DMS153 (cell line): ENCODE data around the gene OPCML.
"Not testable (repeated sequence)": the region's sequence is repeated elsewhere in the genome, so short reads cannot be mapped to it uniquely, and the experiment has no call there.

Source experiments
- DNase-seq: peaks from one replicate; lab custom pipeline; 2025; lab: John Stamatoyannopoulos, UW

Gene OPCML

DNA sequence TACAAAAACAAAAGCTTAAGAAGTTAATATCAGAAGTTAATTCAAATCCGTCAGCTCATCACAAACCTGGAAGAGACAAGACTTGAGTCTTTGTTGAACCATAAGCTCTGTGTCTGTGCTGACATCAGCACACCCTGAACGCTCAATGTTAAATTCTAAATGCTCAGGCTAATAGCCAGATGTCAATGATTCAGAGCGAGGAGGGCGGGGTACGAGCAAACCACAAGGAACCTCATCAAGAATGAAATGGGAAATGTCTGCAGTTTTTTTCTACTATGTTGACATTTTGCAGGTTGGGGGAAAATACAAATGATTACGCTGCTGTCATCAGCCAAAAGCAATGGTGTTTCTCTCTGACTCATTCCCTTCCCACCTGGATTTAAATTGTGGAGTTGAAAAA, 1104.7 kb downstream of the OPCML start:
- DNase-seq: no peak

DNA sequence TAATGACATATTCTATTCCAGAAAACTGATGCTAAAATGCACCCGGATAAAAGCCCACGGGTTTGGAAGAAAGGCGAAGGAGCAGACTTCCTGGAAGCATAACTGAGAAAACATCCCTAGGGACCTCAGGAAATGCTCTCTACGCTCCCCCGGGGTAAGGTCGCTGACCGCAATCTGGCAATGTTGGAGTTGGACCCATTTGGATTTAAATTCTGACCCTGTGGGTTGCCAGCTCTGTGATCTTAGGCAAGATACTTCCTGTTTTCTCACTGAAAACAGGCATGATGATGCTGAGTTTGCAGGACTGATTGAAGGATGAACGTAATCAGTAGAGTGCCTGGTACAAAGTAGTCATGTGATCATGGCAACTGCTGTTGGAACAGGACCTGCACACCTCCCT, 1107.9 kb downstream of the OPCML start:
- DNase-seq: no peak

DNA sequence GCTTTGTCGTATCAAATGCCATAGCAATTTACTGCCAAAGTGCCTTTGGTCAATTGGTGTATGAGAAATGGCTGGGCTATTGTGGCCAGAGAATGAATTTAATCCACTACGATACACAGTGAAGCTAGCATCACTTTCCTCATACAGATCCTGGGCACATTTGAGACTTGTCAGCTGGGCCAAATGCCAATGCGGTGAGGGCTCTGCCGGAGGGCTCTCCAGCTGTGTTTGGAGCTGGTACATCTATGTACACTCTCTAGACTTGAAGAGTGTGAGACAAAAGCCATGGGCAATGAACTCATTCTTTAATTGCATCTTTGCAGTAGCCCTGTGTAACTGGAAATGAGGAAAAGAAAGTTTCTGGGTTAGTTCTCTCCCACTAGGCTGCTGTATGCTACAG, 1109.0 kb downstream of the OPCML start:
- DNase-seq: peak; percentile 41

DNA sequence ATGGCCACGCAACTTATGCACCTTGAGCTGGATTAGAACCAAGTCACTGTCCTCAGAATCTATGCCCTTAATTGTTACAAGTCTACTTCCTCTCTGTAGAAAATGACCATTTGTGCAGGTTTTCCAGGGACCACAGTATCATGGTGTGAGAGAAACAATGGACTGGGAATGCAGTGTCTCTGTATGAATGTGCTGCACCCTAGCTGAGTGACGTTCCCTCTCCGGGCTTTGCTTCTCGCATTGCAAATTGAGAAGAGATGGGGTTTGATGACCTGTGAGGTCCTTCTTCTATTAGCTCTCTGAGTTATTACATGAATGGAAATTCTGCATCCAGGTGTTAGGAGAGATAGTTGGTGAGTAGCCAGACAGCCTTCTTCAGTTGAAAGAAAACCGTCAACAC, 1109.6 kb downstream of the OPCML start:
- no peak for DNase-seq

DNA sequence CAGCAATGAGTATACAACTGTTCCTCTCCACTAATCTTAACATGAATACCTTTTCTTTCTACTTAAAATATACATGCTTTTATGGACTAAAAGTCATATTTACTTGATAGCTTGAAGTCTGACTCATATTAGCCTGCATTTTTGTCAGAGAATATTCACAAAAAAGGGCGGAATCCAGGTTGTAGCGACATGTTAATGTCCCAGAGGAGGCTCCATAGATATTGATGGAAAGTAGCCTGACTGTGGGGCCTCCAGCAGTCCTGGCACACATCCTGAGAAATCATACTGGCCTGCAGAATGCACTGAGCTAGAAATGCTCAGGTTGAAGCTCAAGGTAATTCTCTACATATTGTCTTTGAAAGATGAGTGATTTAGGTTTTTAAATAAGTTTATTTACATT, 1110.7 kb downstream of the OPCML start:
- DNase-seq: no peak

DNA sequence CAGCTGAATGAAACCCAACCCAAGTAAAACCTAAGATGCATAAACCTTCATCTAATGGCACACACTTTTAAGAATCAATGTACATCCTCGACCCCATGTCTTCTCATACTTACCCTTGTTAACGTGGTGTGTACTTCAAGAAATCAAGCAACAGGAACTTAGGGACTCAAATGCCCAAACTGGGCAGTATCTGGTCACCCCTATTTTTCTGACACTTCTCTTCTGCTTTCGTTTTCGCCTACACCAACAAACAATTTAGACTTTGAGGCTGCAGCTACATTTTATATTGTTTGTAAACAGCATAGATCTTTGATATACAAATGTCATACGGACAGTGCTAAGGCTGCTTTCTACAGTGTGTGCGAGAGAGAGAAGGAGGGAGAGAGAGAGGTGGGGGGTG, 1117.8 kb downstream of the OPCML start:
- no peak for DNase-seq

DNA sequence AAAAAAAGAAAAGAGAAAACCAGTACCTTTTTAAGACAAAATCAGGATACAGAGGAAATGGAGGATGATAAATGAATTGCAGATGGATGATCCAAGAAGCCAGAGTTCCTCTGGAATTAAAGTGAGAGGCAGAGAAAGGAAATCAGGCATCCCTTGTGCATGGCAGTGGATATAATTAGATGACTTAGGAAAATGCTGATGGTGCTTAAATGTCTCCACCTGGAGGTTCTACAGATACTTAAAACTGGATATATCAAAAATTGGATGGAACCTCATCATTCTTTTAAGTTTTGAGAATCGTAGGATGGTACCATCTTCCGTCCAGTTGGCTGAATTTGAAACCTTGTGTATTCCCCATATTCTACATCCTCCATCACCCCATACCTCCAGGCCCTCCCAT, 1121.9 kb downstream of the OPCML start:
- DNase-seq: no peak

DNA sequence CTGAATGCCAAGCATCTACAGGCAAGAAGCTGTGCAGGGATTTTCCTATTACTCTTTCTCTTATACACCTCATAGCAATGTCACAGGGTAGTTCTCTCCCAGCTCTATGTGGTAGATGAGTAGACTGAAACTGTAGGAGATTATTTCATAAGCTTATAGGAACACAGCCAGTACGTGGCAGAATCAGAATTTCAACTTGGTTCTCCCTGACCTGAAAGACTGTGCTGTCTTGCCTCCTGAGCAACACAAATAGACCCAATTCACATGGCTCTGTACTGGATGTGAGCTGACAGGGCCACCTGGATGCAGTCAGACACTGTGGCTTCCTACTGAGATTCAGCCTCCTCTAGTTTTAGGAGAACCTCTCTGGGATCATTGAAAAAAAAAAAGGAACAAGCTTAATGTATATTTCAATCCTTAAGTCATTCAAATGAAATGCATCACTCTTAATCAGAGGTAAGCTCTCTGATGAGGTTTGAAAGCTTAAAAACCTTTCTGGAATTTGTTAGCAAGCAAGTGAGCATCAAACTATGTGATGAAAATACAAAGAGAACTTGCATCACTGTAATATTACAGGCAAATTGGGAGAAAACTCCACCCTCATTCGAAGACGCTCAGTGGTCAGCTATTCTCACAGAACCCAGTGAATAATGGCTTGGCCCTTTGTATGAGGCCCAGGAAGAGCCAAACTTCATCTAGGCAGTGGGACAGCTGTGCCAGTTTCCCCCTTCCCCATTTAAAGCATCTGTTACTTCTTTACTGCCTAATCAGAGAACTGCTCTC, 1122.5 kb downstream of the OPCML start:
- DNase-seq: no peak

DNA sequence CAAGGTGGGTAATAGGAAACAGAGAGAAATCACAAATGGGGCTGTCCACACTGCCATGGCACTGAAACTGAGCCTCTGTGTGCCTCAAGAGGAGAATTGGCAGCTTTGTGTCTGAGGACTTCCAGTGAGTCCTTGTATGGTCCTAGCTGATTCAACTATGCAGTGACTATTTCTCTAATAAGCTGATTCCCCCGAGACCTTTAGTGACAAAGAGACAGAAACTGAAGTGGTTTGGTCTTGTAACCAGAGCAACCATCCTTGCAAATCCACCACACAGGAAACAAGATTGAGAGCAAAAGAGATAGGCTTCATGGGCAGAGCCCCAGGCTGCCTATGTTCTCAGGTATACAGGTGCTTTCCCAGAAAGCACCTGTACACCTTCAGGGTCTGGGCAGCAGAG, 1123.4 kb downstream of the OPCML start:
- DNase-seq: peak; percentile 98

DNA sequence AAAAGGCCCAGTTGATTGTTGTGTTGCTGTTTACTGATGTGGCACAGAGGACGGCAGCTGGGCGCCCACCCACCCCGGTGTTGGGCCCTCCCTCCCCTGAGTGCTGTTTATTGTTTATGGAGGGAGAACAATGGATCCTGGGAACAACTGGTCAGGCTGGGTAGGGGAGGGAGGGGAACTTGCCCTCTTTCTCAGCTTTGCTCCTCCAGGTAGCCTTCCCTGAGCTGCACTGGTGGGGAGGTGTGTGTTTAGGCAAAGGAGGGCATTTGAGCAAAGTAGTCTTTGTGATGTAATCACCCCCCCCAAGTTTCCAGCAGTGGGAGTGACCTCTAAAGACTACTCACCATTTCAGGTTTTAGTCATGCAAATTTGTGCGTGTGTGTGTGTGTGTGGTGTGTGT, 1126.6 kb downstream of the OPCML start:
- no peak for DNase-seq

DNA sequence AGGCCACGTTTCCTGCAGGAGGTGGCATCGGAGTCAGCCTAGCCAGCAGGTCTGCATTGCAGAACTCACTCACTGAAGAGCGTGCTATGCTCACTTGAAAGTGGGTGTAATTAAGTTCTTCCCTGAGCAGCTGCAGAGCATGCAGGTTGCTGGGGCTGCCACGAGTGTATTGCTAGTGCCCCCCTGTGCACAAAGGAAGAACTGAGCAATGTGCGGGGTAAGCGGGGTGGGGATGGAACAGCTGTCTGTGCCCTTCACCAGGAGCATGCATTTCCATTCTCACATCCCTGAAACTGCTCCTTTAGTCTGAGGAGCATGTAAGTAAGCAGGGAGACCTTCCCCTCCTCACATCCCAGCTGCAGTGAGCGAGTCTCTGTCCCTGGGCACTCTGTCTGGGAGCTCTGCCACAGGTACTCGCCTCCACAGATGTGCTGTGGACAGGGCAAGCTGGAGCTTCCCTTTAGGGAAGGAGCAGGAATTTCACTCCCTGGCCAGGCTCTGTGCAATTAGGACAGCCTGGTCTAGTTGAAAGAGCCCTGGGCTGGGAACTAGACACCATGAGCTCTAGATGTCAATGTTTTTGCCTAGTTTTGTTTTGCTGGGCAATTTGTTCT, 1130.1 kb downstream of the OPCML start:
- peak; percentile 92 for DNase-seq

DNA sequence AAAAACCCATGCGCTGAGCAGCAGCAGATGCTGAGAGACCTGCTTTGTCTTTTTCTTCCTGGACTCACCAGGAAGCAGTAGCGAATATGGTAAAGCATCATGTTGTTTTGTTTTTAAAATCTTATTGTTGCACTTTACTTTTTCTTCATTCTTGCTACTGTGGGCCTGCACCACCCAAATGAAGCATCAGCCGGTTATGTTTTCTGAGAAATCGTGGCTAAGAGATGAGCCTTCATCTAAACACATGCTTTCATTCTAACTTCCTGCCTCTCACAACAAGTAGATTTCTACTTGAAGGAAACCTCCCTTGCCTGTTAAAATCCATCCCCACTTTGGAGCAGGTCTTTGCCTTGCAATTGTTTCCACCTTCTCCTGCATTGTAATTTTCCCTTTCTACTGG, 1136.0 kb downstream of the OPCML start:
- DNase-seq: no peak

DNA sequence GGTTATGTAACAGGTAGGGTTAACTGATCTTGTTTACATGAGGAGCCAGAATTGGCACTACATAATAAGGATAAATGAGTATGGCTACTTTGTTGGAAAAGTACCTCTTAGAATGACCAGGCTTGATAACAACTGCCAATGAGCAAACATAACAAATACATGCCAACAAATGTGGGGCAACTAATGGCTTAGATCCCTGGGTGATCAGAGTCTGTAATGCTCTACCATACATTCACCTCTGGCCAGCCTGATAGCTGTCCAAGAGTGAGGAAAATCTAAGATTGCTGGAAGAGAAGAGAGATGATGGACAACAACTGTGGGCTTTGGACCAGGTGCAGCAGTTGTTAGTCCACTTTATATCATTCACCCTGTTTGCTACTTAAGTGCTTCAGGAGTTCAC, 1136.9 kb downstream of the OPCML start:
- no peak for DNase-seq

DNA sequence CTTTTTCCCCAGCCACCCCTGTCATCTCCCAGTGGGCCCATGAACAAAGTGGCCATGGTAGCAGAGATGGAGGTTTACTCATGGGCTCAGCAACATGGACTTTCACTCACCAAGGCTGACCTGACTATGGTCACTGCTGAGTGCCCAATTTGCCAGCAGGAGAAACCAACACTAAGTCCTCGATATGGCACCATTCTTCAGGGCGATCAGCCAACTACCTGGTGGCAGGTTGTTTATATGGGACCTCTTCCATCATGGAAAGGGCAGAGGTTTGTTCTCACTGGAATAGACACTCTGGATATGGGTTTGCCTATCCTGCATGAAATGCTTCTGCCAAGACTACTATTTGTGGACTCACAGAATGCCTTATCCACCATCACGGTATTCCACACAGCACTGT, 1152.8 kb downstream of the OPCML start:
- no peak for DNase-seq

DNA sequence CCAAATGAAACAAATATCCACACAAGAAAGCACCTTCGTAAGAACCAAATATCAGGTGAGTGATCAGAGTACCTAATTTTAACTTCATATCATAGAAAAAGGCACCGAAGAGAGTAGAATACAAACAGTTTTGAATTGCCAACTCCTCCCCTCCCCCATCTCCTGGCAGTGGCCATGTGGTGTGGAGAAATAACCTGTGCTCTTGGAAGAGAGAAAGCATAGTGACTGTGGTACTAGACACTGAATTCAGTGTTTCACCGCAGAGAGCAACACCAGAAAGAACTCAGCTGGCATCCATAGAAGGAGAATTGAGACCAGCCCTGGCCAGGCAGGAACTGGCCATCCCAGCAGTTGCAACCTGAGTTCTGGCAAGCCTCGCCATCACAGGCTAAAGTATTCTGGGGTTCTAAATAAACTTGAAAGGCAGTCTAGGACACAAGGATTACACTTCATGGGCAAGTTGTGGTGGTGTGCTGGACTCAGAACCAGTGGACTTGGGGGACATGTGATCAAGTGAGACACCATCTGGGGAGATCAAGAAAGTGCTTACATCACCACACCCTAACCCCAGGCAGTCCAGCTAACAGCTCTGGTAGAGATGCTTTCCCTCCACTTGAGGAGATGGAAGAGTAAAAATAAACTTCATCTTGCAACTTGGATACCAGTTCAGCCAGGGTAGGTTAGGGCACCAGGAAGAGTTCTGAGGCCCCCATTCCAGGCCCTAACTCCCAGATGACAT, 1158.7 kb downstream of the OPCML start:
- DNase-seq: no peak

DNA sequence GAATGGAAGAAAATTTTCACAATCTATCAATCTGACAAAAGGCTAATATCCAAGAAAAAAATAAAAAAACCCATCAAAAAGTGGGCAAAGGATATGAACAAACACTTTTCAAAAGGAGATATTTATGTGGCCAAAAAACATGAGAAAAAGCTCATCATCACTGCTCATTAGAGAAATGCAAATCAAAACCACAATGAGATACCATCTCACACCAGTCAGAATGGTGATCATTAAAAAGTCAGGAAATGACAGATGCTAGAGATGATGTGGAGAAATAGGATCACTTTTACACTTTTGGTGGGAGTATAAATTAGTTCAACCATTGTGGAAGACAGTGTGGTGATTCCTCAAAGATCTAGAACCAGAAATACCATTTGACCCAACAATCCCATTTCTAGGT, 1162.2 kb downstream of the OPCML start:
- not testable (repeated sequence) for DNase-seq

DNA sequence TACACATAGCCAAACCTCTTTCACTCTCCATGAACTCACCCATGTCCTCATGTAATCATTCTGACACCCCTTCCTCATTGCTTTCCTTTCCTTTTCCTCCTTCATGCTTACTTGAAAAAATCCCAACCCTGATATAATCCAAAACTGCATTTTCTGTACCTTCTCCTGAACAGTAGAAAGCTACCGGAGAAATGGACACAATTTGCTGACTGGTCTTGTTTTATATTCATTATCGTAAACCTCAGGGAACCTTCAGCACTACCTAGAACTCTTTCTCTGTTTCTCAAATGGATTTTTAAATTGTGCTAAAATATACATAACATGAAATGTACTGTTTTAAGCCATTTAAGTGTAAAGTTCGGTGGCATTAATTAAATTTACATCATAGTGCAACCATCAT, 1165.0 kb downstream of the OPCML start:
- DNase-seq: no peak

DNA sequence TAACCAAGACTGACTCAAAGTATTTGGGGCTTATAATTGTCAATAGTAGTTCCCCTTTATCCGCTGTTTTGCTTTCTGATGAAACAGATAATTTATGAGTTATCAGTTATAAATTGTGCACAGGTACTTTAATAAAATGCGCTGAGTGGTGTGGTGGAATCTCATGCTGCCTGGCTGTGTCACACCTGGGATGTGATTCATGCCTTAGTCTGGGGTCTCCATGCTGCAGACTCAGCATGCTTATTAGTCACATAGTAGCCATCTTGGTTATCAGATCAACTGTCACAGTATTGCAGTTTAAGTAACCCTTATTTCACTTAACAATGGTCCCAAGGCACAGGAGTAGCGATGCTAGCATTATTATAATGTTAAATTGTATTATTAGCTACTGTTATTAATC, 1166.7 kb downstream of the OPCML start:
- DNase-seq: no peak
